Neuronal stem cell (in vitro differentiated cells): ENCODE results near the gene CAB39.

Source experiments
- DNase-seq: peaks from one replicate; pipeline ENCODE4 v3.0.0-alpha.2; 2013; ENCODE audit warnings: low spot score
- H2AFZ ChIP-seq: one replicate; pipeline ENCODE4 v1.6.1; 2013; ENCODE audit warnings: mild to moderate bottlenecking, low read length, inconsistent platforms
- H2AK5ac ChIP-seq: 2 replicates; pipeline ENCODE4 v1.6.1; 2013; ENCODE audit warnings: low read depth, mild to moderate bottlenecking, inconsistent platforms, low read length, moderate library complexity, mixed read lengths
- H2BK120ac ChIP-seq: 2 replicates; pipeline ENCODE4 v1.6.1; 2013; ENCODE audit warnings: low read depth, mild to moderate bottlenecking, inconsistent platforms, low read length, moderate library complexity, mixed read lengths
- H2BK12ac ChIP-seq: one replicate; pipeline ENCODE4 v1.6.1; 2013; ENCODE audit warnings: low read length, inconsistent platforms
- H2BK15ac ChIP-seq: 2 replicates; pipeline ENCODE4 v1.6.1; 2013; ENCODE audit warnings: mild to moderate bottlenecking, low read length, inconsistent platforms, mixed read lengths
- H2BK5ac ChIP-seq: one replicate; pipeline ENCODE4 v1.6.1; 2013; ENCODE audit warnings: inconsistent platforms, mild to moderate bottlenecking, low read length, moderate library complexity
- H3K14ac ChIP-seq: one replicate; pipeline ENCODE4 v1.6.1; 2013; ENCODE audit warnings: low read length, inconsistent platforms
- H3K18ac ChIP-seq: 2 replicates; pipeline ENCODE4 v1.6.1; 2013; ENCODE audit warnings: low read length, inconsistent platforms
- H3K23ac ChIP-seq: 2 replicates; pipeline ENCODE4 v1.6.1; 2013; ENCODE audit warnings: low read depth, mild to moderate bottlenecking, mixed read lengths, low read length, inconsistent platforms; ENCODE audit not compliant: poor library complexity
- H3K27ac ChIP-seq: replicated peaks from 3 replicates; pipeline ENCODE4 v1.5.1; 2013; ENCODE audit warnings: low read length, inconsistent platforms
- H3K27me3 ChIP-seq, 3 experiments: 2 replicates each; pipeline ENCODE4 v1.6.1; 2013; ENCODE audit warnings: low read length in 3 of 3, mild to moderate bottlenecking in 2 of 3, inconsistent platforms in 1 of 3, low read depth in 1 of 3, mixed read lengths in 1 of 3, moderate library complexity in 1 of 3; ENCODE audit not compliant: control insufficient read depth in 3 of 3, insufficient read depth in 3 of 3
- H3K36me3 ChIP-seq, 2 donors: replicated peaks in 1 of 2; 2 replicates each; pipeline ENCODE4 v1.6.1; 2013; ENCODE audit warnings: low read length in 2 of 2; ENCODE audit not compliant: control insufficient read depth in 2 of 2, insufficient read depth in 2 of 2
- H3K4ac ChIP-seq: 2 replicates; pipeline ENCODE4 v1.6.1; 2013; ENCODE audit warnings: inconsistent platforms, mild to moderate bottlenecking, low read length, moderate library complexity
- H3K4me1 ChIP-seq, 2 donors: 1 replicate in 1 of 2; 2 replicates in 1 of 2; pipeline ENCODE4 v1.6.1; 2013; ENCODE audit warnings: low read length in 2 of 2, low read depth in 1 of 2; ENCODE audit not compliant: control insufficient read depth in 2 of 2, insufficient read depth in 1 of 2
- H3K4me2 ChIP-seq: one replicate; pipeline ENCODE4 v1.6.1; 2013; ENCODE audit warnings: mild to moderate bottlenecking, low read length, inconsistent platforms; ENCODE audit not compliant: insufficient read depth, poor library complexity, severe bottlenecking
- H3K4me3 ChIP-seq, 2 donors: 2 replicates each; pipeline ENCODE4 v1.5.1; 2013; ENCODE audit warnings: low read length in 2 of 2, mild to moderate bottlenecking in 2 of 2, inconsistent platforms in 1 of 2, moderate library complexity in 1 of 2
- H3K79me1 ChIP-seq: one replicate; pipeline ENCODE4 v1.6.1; 2013; ENCODE audit warnings: low read depth, mild to moderate bottlenecking, inconsistent platforms, low read length, moderate library complexity
- H3K9ac ChIP-seq: one replicate; pipeline ENCODE4 v1.6.1; 2013; ENCODE audit warnings: mild to moderate bottlenecking, low read depth, low read length, inconsistent platforms; ENCODE audit not compliant: poor library complexity
- H3K9me3 ChIP-seq, 2 donors: replicated peaks in 1 of 2; 2 replicates each; pipeline versions ENCODE3 to v1.6.1; 2013; ENCODE audit warnings: low read length in 2 of 2, mild to moderate bottlenecking in 2 of 2, inconsistent platforms in 1 of 2, low read depth in 1 of 2, mixed read lengths in 1 of 2, moderate library complexity in 1 of 2; ENCODE audit not compliant: control insufficient read depth in 2 of 2, insufficient read depth in 1 of 2
- H4K8ac ChIP-seq: one replicate; pipeline ENCODE4 v1.6.1; 2013; ENCODE audit warnings: low read depth, mild to moderate bottlenecking, inconsistent platforms, low read length, moderate library complexity
- H4K91ac ChIP-seq: one replicate; pipeline ENCODE4 v1.6.1; 2013; ENCODE audit warnings: low read length, low read depth, mild to moderate bottlenecking, inconsistent platforms; ENCODE audit not compliant: poor library complexity
- WGBS, 2 donors: extraction: QIAGEN DNeasy Blood & Tissue Kit; methylation state at CpG; one replicate each; pipeline ENCODE4 v1.1.7; 2013; ENCODE audit warnings: missing lambda C conversion rate in 2 of 2, mixed read lengths in 1 of 2; ENCODE audit not compliant: insufficient read length in 2 of 2, insufficient replicate concordance in 1 of 2; ENCODE audit errors: extremely low coverage in 2 of 2; 5-methylcytosine and 5-hydroxymethylcytosine counted together

CAB39 gene

GRCh38 chr2:230788554-230789175, 76.0 kb downstream of the CAB39 start:
- no peak overlapping the region for H3K4me2 ChIP-seq
- H3K79me1 ChIP-seq: peaks cover 2% of the 10 kb centered on the region
- peaks cover 9 to 47% of the 10 kb centered on the region in 2 donors for H3K36me3 ChIP-seq
- H3K4me3 ChIP-seq: no peak overlapping the region
- H3K23ac ChIP-seq: no peak overlapping the region
- no peak overlapping the region for H3K4ac ChIP-seq
- H2AFZ ChIP-seq: no peak overlapping the region
- no peak overlapping the region for H3K27ac ChIP-seq
- peaks cover 9 to 74% of the 10 kb centered on the region in 2 donors for H3K9me3 ChIP-seq
- no peaks in the 10 kb centered on the region for H3K27me3 ChIP-seq
- WGBS, 2 donors: no CpG with 5 or more reads among the region's 3 CpGs
- no peak overlapping the region for H2BK120ac ChIP-seq
- no peak overlapping the region for H2BK12ac ChIP-seq
- no peak overlapping the region for H2AK5ac ChIP-seq
- no peak overlapping the region for H2BK5ac ChIP-seq
- H4K8ac ChIP-seq: no peak overlapping the region
- no peaks in the 10 kb centered on the region for H3K4me1 ChIP-seq
- no peak overlapping the region for H3K18ac ChIP-seq
- no peak overlapping the region for H3K9ac ChIP-seq
- H2BK15ac ChIP-seq: no peak overlapping the region
- H4K91ac ChIP-seq: no peak overlapping the region
- no peak overlapping the region for H3K14ac ChIP-seq
- no peak for DNase-seq

- no CpG with 5 or more reads among the region's 1 CpG for WGBS, 2 donors
- Histone ChIP-seq H3K9me3 (peaks cover 6 to 70% of the 10 kb centered on the region in 2 donors), H3K9ac (no peak overlapping the region), H2BK15ac (no peak overlapping the region), H2BK5ac (no peak overlapping the region), H3K4me3 (no peak overlapping the region), H3K14ac (no peak overlapping the region), H2BK12ac (no peak overlapping the region), H3K36me3 (peaks cover 12 to 63% of the 10 kb centered on the region in 2 donors), H3K27ac (no peak overlapping the region), H4K91ac (no peak overlapping the region), H3K4me1 (no peaks in the 10 kb centered on the region), H3K4ac (no peak overlapping the region), H3K4me2 (no peak overlapping the region), H3K18ac (no peak overlapping the region), H2AK5ac (no peak overlapping the region), H3K79me1 (peaks cover 2% of the 10 kb centered on the region), H2BK120ac (no peak overlapping the region), H3K23ac (no peak overlapping the region), H3K27me3 (no peaks in the 10 kb centered on the region), H4K8ac (no peak overlapping the region), H2AFZ (no peak overlapping the region)
- DNase-seq: no peak
These were observed 78.3 kb downstream of the CAB39 start for GRCh38 chr2:230790981-230791380.

GRCh38 chr2:230793572-230794359, 81.1 kb downstream of the CAB39 start:
- H3K36me3 ChIP-seq: peaks cover 12 to 67% of the 10 kb centered on the region in 2 donors
- H3K23ac ChIP-seq: no peak overlapping the region
- no peak overlapping the region for H4K91ac ChIP-seq
- no peak overlapping the region for H3K9ac ChIP-seq
- no peak overlapping the region for H2BK5ac ChIP-seq
- no peak overlapping the region for H2BK120ac ChIP-seq
- H3K27me3 ChIP-seq: no peaks in the 10 kb centered on the region
- peaks cover 0 to 1% of the 10 kb centered on the region in 2 donors for H3K4me1 ChIP-seq
- H3K9me3 ChIP-seq: peaks cover 2 to 54% of the 10 kb centered on the region in 2 donors
- H2BK15ac ChIP-seq: no peak overlapping the region
- H3K14ac ChIP-seq: no peak overlapping the region
- H4K8ac ChIP-seq: no peak overlapping the region
- no peak overlapping the region for H3K27ac ChIP-seq
- WGBS, 2 donors: no CpG with 5 or more reads among the region's 8 CpGs
- peak overlapping the region in 1 of 2 donors; percentile 46 for H3K4me3 ChIP-seq
- H2AFZ ChIP-seq: no peak overlapping the region
- peaks cover 2% of the 10 kb centered on the region for H3K79me1 ChIP-seq
- H3K18ac ChIP-seq: no peak overlapping the region
- no peak overlapping the region for H3K4ac ChIP-seq
- no peak overlapping the region for H3K4me2 ChIP-seq
- DNase-seq: no peak
- no peak overlapping the region for H2AK5ac ChIP-seq
- no peak overlapping the region for H2BK12ac ChIP-seq

- H3K4ac ChIP-seq: no peak overlapping the region
- H3K9ac ChIP-seq: no peak overlapping the region
- peaks cover 2% of the 10 kb centered on the region for H3K79me1 ChIP-seq
- H3K27ac ChIP-seq: no peak overlapping the region
- no peak overlapping the region for H2BK120ac ChIP-seq
- no CpG with 5 or more reads among the region's 7 CpGs for WGBS, 2 donors
- peaks cover under 1 to 47% of the 10 kb centered on the region in 2 donors for H3K9me3 ChIP-seq
- no peak overlapping the region for H2BK15ac ChIP-seq
- H3K27me3 ChIP-seq: no peaks in the 10 kb centered on the region
- H4K8ac ChIP-seq: no peak overlapping the region
- H3K14ac ChIP-seq: no peak overlapping the region
- H3K36me3 ChIP-seq: peaks cover 12 to 69% of the 10 kb centered on the region in 2 donors
- H2BK12ac ChIP-seq: no peak overlapping the region
- no peak overlapping the region for H4K91ac ChIP-seq
- peaks cover 0 to 1% of the 10 kb centered on the region in 2 donors for H3K4me1 ChIP-seq
- no peak overlapping the region for H3K4me2 ChIP-seq
- H3K23ac ChIP-seq: no peak overlapping the region
- H2AK5ac ChIP-seq: no peak overlapping the region
- H2AFZ ChIP-seq: no peak overlapping the region
- H3K18ac ChIP-seq: no peak overlapping the region
- H3K4me3 ChIP-seq: no peak overlapping the region
- H2BK5ac ChIP-seq: no peak overlapping the region
- no peak for DNase-seq
These were observed 81.9 kb downstream of the CAB39 start for GRCh38 chr2:230794497-230794896.
